Fibroblast of lung (primary cell): Measurements from ENCODE around the gene EPHB1.

Experiments
- CTCF ChIP-seq, 2 donors: IDR thresholded peaks in 1 of 2; conservative IDR thresholded peaks in 1 of 2; 1 replicate in 1 of 2; 2 replicates in 1 of 2; pipeline ENCODE4 v1.5.1; 2011 to 2012; ENCODE audit warnings: low read length in 2 of 2, control low read depth in 1 of 2, inconsistent platforms in 1 of 2, low read depth in 1 of 2, mild to moderate bottlenecking in 1 of 2
- EZH2 ChIP-seq: IDR thresholded peaks from 2 replicates; pipeline ENCODE4 v1.5.1; 2012; ENCODE audit warnings: low read length, control low read depth, mild to moderate bottlenecking; ENCODE audit errors: missing control alignments

- TF ChIP-seq CTCF (conservative IDR thresholded peaks at IDR 0.05 in 1 of 2, IDR thresholded peaks at IDR 0.05 in 1 of 2; ENCODE audit: low read depth in 1 of 2, low read length in 2 of 2), result no peak
- TF ChIP-seq EZH2, result no peak
These were observed 280.1 kb downstream of the EPHB1 start for GRCh38 chr3:135075157-135075556.
